SK-N-SH treated with all-trans-retinoic acid at 6 μM for 48 hours (cell line): ENCODE results near the gene OXER1.
A peak's percentile ranks its signal among the peaks of the same experiment; 100 is the strongest.

ENCODE experiments used
- ATAC-seq: fragments of 200-7000 bp; cut with Tn5 transposase; 3 replicates; pipeline ENCODE4 v1.9.1; 2020; ENCODE audit warnings: mild to moderate bottlenecking, moderate library complexity
- CSDC2 ChIP-seq: fragments of 250-450 bp; sonication (Bioruptor Pico); IDR thresholded peaks from 2 replicates; pipeline ENCODE4 v1.5.0; 2020; ENCODE audit warnings: mild to moderate bottlenecking, moderate library complexity
- ESRRG ChIP-seq: fragments of 250-450 bp; sonication (Bioruptor Pico); IDR thresholded peaks from 2 replicates; pipeline ENCODE4 v1.6.1; 2021; ENCODE audit warnings: mild to moderate bottlenecking
- GLIS3 ChIP-seq: fragments of 250-450 bp; sonication (Bioruptor Pico); IDR thresholded peaks from 2 replicates; pipeline ENCODE4 v1.5.0; 2020; ENCODE audit warnings: mild to moderate bottlenecking, moderate library complexity
- PPARA ChIP-seq: fragments of 250-450 bp; sonication (Bioruptor Pico); IDR thresholded peaks from 2 replicates; pipeline ENCODE4 v1.5.0; 2020; ENCODE audit warnings: mild to moderate bottlenecking, borderline replicate concordance
- RARB ChIP-seq: fragments of 250-450 bp; sonication (Bioruptor Pico); IDR thresholded peaks from 2 replicates; pipeline ENCODE4 v1.8.0; 2021; ENCODE audit warnings: mild to moderate bottlenecking, moderate library complexity
- TCF4 ChIP-seq: fragments of 250-450 bp; sonication (Bioruptor Pico); IDR thresholded peaks from 2 replicates; pipeline ENCODE4 v1.8.0; 2021; ENCODE audit warnings: mild to moderate bottlenecking, moderate library complexity, borderline replicate concordance
- TOX ChIP-seq: fragments of 250-450 bp; sonication (Bioruptor Pico); IDR thresholded peaks from 2 replicates; pipeline ENCODE4 v1.8.0; 2021; ENCODE audit warnings: mild to moderate bottlenecking, moderate library complexity, borderline replicate concordance
- ZC3H10 ChIP-seq: fragments of 250-450 bp; sonication (Bioruptor Pico); IDR thresholded peaks from 2 replicates; pipeline ENCODE4 v1.5.1; 2021; ENCODE audit warnings: mild to moderate bottlenecking, moderate library complexity
- ZFP3 ChIP-seq: fragments of 250-450 bp; sonication (Bioruptor Pico); IDR thresholded peaks from 2 replicates; pipeline ENCODE4 v1.5.0; 2020; ENCODE audit warnings: mild to moderate bottlenecking, moderate library complexity
- ZFP30 ChIP-seq: fragments of 450-650 bp; formaldehyde crosslinking; IDR thresholded peaks from 2 replicates; pipeline ENCODE4 v1.5.0; 2022; ENCODE audit warnings: mild to moderate bottlenecking, moderate library complexity
- ZNF565 ChIP-seq: fragments of 450-650 bp; formaldehyde crosslinking; conservative IDR thresholded peaks from 2 replicates; pipeline ENCODE4 v1.5.0; 2020; ENCODE audit warnings: low read depth, mild to moderate bottlenecking, moderate library complexity
- ZNF8 ChIP-seq: fragments of 450-650 bp; formaldehyde crosslinking; IDR thresholded peaks from 2 replicates; pipeline ENCODE4 v1.5.0; 2020; ENCODE audit warnings: mild to moderate bottlenecking, moderate library complexity
- TF ChIP-seq, protein P1 (sequence below): fragments of 250-450 bp; sonication (Bioruptor Pico); IDR thresholded peaks from 2 replicates; pipeline ENCODE4 v1.5.1; 2021; ENCODE audit warnings: mild to moderate bottlenecking, moderate library complexity
- TF ChIP-seq, protein P2 (sequence below): fragments of 250-450 bp; sonication (Bioruptor Pico); IDR thresholded peaks from 2 replicates; pipeline ENCODE4 v1.5.1; 2020; ENCODE audit warnings: low read depth, mild to moderate bottlenecking, moderate library complexity
- TF ChIP-seq, protein P3 (sequence below): fragments of 250-450 bp; sonication (Bioruptor Pico); IDR thresholded peaks from 2 replicates; pipeline ENCODE4 v1.8.0; 2021; ENCODE audit warnings: low read depth, mild to moderate bottlenecking, moderate library complexity, borderline replicate concordance
- TF ChIP-seq, protein P4 (sequence below): fragments of 250-450 bp; sonication (Bioruptor Pico); IDR thresholded peaks from 2 replicates; pipeline ENCODE4 v1.8.0; 2020; ENCODE audit warnings: mild to moderate bottlenecking, moderate library complexity, borderline replicate concordance

Gene OXER1

DNA sequence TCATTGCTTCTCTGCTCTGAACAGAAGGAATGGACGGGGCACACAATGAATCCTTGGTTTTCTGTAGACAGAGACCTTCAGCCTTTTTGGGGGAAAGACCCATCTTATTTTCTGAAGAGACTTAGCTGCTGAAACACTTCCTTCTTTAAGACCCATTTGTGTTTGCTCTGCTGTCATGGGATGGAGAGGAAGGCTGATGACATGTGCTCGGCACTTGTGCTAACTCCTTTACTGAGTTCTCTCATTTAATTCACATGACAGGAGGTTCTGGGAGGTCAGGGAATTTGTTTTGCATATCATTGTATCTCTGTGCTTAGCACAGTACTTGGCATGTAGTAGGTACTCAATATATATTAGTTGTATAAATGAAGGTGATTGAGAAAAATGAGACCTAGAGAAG, 39.0 kb downstream of the OXER1 start:
- TF ChIP-seq, protein P1, sequence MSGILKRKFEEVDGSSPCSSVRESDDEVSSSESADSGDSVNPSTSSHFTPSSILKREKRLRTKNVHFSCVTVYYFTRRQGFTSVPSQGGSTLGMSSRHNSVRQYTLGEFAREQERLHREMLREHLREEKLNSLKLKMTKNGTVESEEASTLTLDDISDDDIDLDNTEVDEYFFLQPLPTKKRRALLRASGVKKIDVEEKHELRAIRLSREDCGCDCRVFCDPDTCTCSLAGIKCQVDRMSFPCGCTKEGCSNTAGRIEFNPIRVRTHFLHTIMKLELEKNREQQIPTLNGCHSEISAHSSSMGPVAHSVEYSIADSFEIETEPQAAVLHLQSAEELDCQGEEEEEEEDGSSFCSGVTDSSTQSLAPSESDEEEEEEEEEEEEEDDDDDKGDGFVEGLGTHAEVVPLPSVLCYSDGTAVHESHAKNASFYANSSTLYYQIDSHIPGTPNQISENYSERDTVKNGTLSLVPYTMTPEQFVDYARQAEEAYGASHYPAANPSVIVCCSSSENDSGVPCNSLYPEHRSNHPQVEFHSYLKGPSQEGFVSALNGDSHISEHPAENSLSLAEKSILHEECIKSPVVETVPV (CRISPR knock-in tag), result no peak
- TF ChIP-seq PPARA (CRISPR knock-in tag), result no peak
- ATAC-seq, result no peak

DNA sequence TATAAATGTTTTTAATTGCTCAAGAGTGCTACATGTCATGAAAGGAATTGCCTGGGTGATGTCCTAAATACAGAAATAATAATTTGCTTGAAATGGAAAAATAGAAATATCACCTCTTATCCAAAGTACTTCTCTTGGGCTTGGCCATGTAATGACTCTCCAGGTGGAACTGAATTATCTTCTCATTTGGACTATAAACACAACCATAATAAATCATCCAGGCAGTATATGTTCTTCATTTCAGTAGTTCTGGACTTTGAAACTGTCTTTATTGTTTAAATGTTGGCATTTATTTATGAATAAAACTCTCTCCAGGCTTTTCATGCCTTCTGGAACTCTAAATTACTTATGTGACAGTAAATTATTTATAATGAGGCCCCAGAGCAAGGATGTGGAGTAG, 40.5 kb downstream of the OXER1 start:
- ATAC-seq, result no peak
- TF ChIP-seq, protein P2, sequence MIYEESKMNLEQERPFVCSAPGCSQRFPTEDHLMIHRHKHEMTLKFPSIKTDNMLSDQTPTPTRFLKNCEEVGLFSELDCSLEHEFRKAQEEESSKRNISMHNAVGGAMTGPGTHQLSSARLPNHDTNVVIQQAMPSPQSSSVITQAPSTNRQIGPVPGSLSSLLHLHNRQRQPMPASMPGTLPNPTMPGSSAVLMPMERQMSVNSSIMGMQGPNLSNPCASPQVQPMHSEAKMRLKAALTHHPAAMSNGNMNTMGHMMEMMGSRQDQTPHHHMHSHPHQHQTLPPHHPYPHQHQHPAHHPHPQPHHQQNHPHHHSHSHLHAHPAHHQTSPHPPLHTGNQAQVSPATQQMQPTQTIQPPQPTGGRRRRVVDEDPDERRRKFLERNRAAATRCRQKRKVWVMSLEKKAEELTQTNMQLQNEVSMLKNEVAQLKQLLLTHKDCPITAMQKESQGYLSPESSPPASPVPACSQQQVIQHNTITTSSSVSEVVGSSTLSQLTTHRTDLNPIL (CRISPR knock-in tag), result no peak
- TF ChIP-seq ZNF8 (CRISPR knock-in tag) (no peak), ESRRG (CRISPR knock-in tag) (no peak), ZC3H10 (no peak), TCF4 (no peak), ZFP30 (CRISPR knock-in tag) (no peak), GLIS3 (CRISPR knock-in tag) (no peak), CSDC2 (CRISPR knock-in tag) (no peak), RARB (no peak)
- TF ChIP-seq, protein P3, sequence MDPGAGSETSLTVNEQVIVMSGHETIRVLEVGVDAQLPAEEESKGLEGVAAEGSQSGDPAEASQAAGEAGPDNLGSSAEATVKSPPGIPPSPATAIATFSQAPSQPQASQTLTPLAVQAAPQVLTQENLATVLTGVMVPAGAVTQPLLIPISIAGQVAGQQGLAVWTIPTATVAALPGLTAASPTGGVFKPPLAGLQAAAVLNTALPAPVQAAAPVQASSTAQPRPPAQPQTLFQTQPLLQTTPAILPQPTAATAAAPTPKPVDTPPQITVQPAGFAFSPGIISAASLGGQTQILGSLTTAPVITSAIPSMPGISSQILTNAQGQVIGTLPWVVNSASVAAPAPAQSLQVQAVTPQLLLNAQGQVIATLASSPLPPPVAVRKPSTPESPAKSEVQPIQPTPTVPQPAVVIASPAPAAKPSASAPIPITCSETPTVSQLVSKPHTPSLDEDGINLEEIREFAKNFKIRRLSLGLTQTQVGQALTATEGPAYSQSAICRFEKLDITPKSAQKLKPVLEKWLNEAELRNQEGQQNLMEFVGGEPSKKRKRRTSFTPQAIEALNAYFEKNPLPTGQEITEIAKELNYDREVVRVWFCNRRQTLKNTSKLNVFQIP (CRISPR knock-in tag), result no peak
- TF ChIP-seq, all 23 proteins: peak for 0

DNA sequence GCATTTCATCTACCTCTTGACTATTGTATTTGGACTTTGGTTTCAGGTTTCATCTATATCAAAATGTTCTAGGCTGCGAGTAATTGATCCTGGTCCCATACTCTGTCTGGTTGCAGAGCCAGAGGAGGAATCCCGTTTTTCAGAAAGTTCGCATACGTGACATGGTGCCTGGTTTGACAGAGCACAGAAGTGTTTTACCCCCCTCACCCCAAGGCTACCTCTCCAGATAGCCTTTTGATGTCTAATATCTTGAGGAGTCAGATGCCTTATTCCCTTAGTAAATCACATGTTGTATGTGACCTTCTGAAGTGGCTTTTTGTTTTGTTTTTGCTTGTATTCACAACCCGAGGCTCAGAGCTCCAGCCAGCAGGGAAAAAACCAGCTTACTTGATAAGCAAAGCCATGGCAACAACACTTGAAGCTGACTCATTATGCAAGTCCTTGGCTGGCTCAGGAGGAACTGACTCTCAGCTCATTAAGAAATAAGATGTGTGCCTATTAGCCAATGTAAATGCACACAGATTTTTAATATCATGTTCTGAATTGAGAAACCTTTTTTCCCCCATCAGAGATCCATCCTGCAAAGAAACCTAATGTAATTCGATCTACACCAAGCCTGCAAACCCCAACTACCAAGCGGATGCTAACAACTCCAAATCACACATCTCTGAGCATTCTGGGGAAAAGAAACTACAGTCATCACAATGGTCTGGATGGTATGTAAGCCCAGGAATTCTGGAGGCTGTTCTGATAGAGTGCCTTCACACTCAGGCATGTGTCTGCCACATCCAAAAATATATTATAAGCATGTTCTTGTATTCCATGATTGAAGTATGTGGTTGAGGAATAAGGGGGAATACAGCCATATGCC, 41.4 kb downstream of the OXER1 start:
- ATAC-seq, result peak; percentile 79
- TF ChIP-seq, protein P4, sequence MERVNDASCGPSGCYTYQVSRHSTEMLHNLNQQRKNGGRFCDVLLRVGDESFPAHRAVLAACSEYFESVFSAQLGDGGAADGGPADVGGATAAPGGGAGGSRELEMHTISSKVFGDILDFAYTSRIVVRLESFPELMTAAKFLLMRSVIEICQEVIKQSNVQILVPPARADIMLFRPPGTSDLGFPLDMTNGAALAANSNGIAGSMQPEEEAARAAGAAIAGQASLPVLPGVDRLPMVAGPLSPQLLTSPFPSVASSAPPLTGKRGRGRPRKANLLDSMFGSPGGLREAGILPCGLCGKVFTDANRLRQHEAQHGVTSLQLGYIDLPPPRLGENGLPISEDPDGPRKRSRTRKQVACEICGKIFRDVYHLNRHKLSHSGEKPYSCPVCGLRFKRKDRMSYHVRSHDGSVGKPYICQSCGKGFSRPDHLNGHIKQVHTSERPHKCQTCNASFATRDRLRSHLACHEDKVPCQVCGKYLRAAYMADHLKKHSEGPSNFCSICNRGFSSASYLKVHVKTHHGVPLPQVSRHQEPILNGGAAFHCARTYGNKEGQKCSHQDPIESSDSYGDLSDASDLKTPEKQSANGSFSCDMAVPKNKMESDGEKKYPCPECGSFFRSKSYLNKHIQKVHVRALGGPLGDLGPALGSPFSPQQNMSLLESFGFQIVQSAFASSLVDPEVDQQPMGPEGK (CRISPR knock-in tag), result no peak
- TF ChIP-seq TCF4 (no peak), ZFP3 (no peak)
- TF ChIP-seq, protein P3 (CRISPR knock-in tag), result no peak

DNA sequence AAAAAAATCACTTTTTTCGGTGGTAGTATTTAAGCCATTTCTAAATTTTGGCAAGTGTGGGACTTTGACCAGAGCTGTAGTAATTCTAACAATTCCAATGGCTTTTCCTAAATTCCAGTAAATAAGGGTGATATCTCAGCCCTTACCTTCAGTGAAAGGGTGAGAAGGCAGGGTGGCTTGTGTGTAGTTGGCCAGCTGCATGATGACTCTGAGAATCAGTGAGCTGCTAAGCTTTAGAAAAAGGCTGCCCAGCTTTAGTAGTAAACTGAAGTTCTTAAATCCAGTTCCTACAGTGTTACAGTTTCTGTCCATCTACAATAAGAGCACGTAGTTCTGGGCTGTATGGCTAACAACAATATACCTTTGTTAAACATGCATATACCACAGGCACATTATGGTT, 42.0 kb downstream of the OXER1 start:
- no peak for ATAC-seq
- no peak for TF ChIP-seq ZNF565
- TF ChIP-seq, protein P3 (CRISPR knock-in tag), result no peak
- no peak for TF ChIP-seq ZC3H10
- no peak for TF ChIP-seq ESRRG (CRISPR knock-in tag)
- no peak for TF ChIP-seq TOX
- TF ChIP-seq TCF4, result no peak
- no peak for TF ChIP-seq CSDC2 (CRISPR knock-in tag)
